Stimulated activated CD4-positive, alpha-beta T cell treated with anti-CD3 and anti-CD28 coated beads, Interleukin-2, amount 100 ng/mL, for 4 hours (primary cell): ENCODE results near the gene ITGB1BP1.
"Not testable (repeated sequence)": the region's sequence is repeated elsewhere in the genome, so short reads cannot be mapped to it uniquely, and the experiment has no call there.

Source experiments
- DNase-seq: peaks from one replicate; pipeline ENCODE4 v3.0.0-alpha.2; 2020; ENCODE audit warnings: low read depth

The ITGB1BP1 gene

GRCh38 chr2:9400268-9401058 is 22.9 kb downstream of the ITGB1BP1 start:
- DNase-seq = no peak

- DNase-seq = no peak
Measured at GRCh38 chr2:9398881-9399780, 24.2 kb downstream of the ITGB1BP1 start.

GRCh38 chr2:9398251-9398650 is 25.1 kb downstream of the ITGB1BP1 start:
- DNase-seq = not testable (repeated sequence)

- DNase-seq = no peak
Measured at GRCh38 chr2:9397201-9397600, 26.1 kb downstream of the ITGB1BP1 start.

GRCh38 chr2:9394816-9395215 is 28.5 kb downstream of the ITGB1BP1 start:
- no peak for DNase-seq

- no peak for DNase-seq
Measured at GRCh38 chr2:9392898-9393765, 30.2 kb downstream of the ITGB1BP1 start.

GRCh38 chr2:9391961-9392720 is 31.2 kb downstream of the ITGB1BP1 start:
- no peak for DNase-seq

GRCh38 chr2:9390991-9391390 is 32.3 kb downstream of the ITGB1BP1 start:
- DNase-seq = no peak

- DNase-seq = no peak
Measured at GRCh38 chr2:9390151-9390850, 33.0 kb downstream of the ITGB1BP1 start.

GRCh38 chr2:9388950-9389911 is 34.1 kb downstream of the ITGB1BP1 start:
- no peak for DNase-seq

GRCh38 chr2:9388199-9388681 is 35.1 kb downstream of the ITGB1BP1 start:
- no peak for DNase-seq

GRCh38 chr2:9385841-9386240 is 37.5 kb downstream of the ITGB1BP1 start:
- DNase-seq = no peak

- DNase-seq = no peak
Measured at GRCh38 chr2:9384521-9384920, 38.8 kb downstream of the ITGB1BP1 start.

GRCh38 chr2:9382604-9383235 is 40.6 kb downstream of the ITGB1BP1 start:
- no peak for DNase-seq

- DNase-seq = no peak
Measured at GRCh38 chr2:9380702-9381628, 42.4 kb downstream of the ITGB1BP1 start.

- DNase-seq = no peak
Measured at GRCh38 chr2:9379391-9379755, 44.0 kb downstream of the ITGB1BP1 start.

- DNase-seq = no peak
Measured at GRCh38 chr2:9378433-9379390, 44.6 kb downstream of the ITGB1BP1 start.
